IMR-90 (cell line): ENCODE results near the gene SLC4A8. TPM values are rescaled to one million over a fixed set of nuclear protein-coding genes. Genes with fewer than 3 reads are reported as not detected.

Experiments used
- ATAC-seq: fragments of 200-7000 bp; cut with Tn5 transposase; 2 replicates; pipeline ENCODE4 v1.9.1; 2020; ENCODE audit warnings: low read depth, mild to moderate bottlenecking, moderate library complexity
- BruUV-seq: library from RNA; stranded (reverse); fragments of 400-500 nt; replicated peaks from 2 replicates; lab custom pipeline; 2021; lab: Mats Ljungman, UMichigan
- CTCF ChIA-PET: fragments of 300-600 bp; formaldehyde crosslinking; extraction: SDS; loops from one replicate; lab custom pipeline; 2021; ENCODE audit warnings: antibody characterized with exemption; lab: Yijun Ruan, JAX
- POLR2A ChIA-PET: fragments of 300-600 bp; sonication (Branson Sonifier 250); formaldehyde crosslinking; loops from one replicate; lab custom pipeline; 2022; ENCODE audit warnings: antibody characterized with exemption; ENCODE audit not compliant: unreplicated experiment; lab: Charles Lee
- DNase-seq: peaks from one replicate; pipeline ENCODE4 v3.0.0; 2013
- H2AFZ ChIP-seq: replicated peaks from 2 replicates; pipeline ENCODE3; 2013; ENCODE audit warnings: low read length, mild to moderate bottlenecking; ENCODE audit not compliant: poor library complexity
- H2AK5ac ChIP-seq: 2 replicates; pipeline ENCODE4 v1.6.1; 2013; ENCODE audit warnings: low read depth, low read length, inconsistent platforms
- H2AK9ac ChIP-seq: replicated peaks from 2 replicates; pipeline ENCODE3; 2013; ENCODE audit warnings: mild to moderate bottlenecking, low read depth, low read length, moderate library complexity; ENCODE audit not compliant: poor library complexity
- H2BK120ac ChIP-seq: 2 replicates; pipeline ENCODE4 v1.6.1; 2013; ENCODE audit warnings: low read depth, low read length, inconsistent platforms
- H2BK15ac ChIP-seq: 3 replicates; pipeline ENCODE4 v1.6.1; 2013; ENCODE audit warnings: low read depth, low read length, inconsistent platforms
- H2BK20ac ChIP-seq: 2 replicates; pipeline ENCODE4 v1.6.1; 2013; ENCODE audit warnings: low read depth, mild to moderate bottlenecking, inconsistent platforms, low read length, moderate library complexity
- H2BK5ac ChIP-seq: 2 replicates; pipeline ENCODE4 v1.6.1; 2013; ENCODE audit warnings: mild to moderate bottlenecking, low read depth, low read length, inconsistent platforms; ENCODE audit not compliant: poor library complexity, severe bottlenecking
- H3K14ac ChIP-seq: replicated peaks from 2 replicates; pipeline ENCODE4 v1.6.1; 2013; ENCODE audit warnings: low read depth, low read length, inconsistent platforms
- H3K18ac ChIP-seq: 2 replicates; pipeline ENCODE4 v1.6.1; 2013; ENCODE audit warnings: low read depth, low read length, control low read depth
- H3K23ac ChIP-seq: 2 replicates; pipeline ENCODE4 v1.6.1; 2013; ENCODE audit warnings: low read depth, low read length, inconsistent platforms
- H3K27ac ChIP-seq: 2 replicates; pipeline ENCODE4 v1.5.1; 2013; ENCODE audit warnings: mild to moderate bottlenecking, control low read depth, low read length; ENCODE audit not compliant: insufficient read depth
- H3K27me3 ChIP-seq: 2 replicates; pipeline ENCODE4 v1.6.1; 2013; ENCODE audit warnings: low read length; ENCODE audit not compliant: control insufficient read depth, insufficient read depth
- H3K36me3 ChIP-seq: 2 replicates; pipeline ENCODE4 v1.6.1; 2013; ENCODE audit warnings: low read length, mixed read lengths; ENCODE audit not compliant: control insufficient read depth, insufficient read depth
- H3K4ac ChIP-seq: 2 replicates; pipeline ENCODE4 v1.6.1; 2013; ENCODE audit warnings: low read depth, low read length, inconsistent platforms
- H3K4me1 ChIP-seq: 2 replicates; pipeline ENCODE4 v1.6.1; 2013; ENCODE audit warnings: low read length, mixed read lengths; ENCODE audit not compliant: control insufficient read depth, insufficient read depth
- H3K4me2 ChIP-seq: 2 replicates; pipeline ENCODE4 v1.6.1; 2013; ENCODE audit warnings: low read depth, mild to moderate bottlenecking, control low read depth, low read length, moderate library complexity
- H3K4me3 ChIP-seq: 2 replicates; pipeline ENCODE4 v1.5.1; 2013; ENCODE audit warnings: low read depth, mild to moderate bottlenecking, control low read depth, low read length, moderate library complexity; ENCODE audit not compliant: insufficient read depth
- H3K56ac ChIP-seq: 2 replicates; pipeline ENCODE4 v1.6.1; 2013; ENCODE audit warnings: low read length, inconsistent platforms; ENCODE audit not compliant: insufficient read depth; ENCODE audit errors: extremely low read depth
- H3K79me1 ChIP-seq, 2 experiments: 2 replicates each; pipeline ENCODE4 v1.6.1; 2013; ENCODE audit warnings: low read length in 2 of 2, inconsistent platforms in 1 of 2, low read depth in 1 of 2
- H3K9ac ChIP-seq: 2 replicates; pipeline ENCODE4 v1.6.1; 2013; ENCODE audit warnings: low read depth, low read length, control low read depth
- H3K9me1 ChIP-seq: 2 replicates; pipeline ENCODE4 v1.6.1; 2013; ENCODE audit warnings: low read length, inconsistent platforms; ENCODE audit not compliant: insufficient read depth
- H3K9me3 ChIP-seq: 2 replicates; pipeline ENCODE4 v1.6.1; 2013; ENCODE audit warnings: low read length; ENCODE audit not compliant: control insufficient read depth, insufficient read depth
- H4K20me1 ChIP-seq: 2 replicates; pipeline ENCODE4 v1.6.1; 2013; ENCODE audit warnings: low read length, inconsistent platforms; ENCODE audit not compliant: insufficient read depth
- H4K5ac ChIP-seq: 2 replicates; pipeline ENCODE4 v1.6.1; 2013; ENCODE audit warnings: mild to moderate bottlenecking, low read depth, low read length, control low read depth
- H4K8ac ChIP-seq, 2 experiments: 2 replicates each; pipeline ENCODE4 v1.6.1; 2013; ENCODE audit warnings: low read depth in 2 of 2, low read length in 2 of 2, control low read depth in 1 of 2, inconsistent platforms in 1 of 2
- H4K91ac ChIP-seq: 2 replicates; pipeline ENCODE4 v1.6.1; 2013; ENCODE audit warnings: low read depth, low read length, inconsistent platforms; ENCODE audit not compliant: insufficient read depth
- CHD1 ChIP-seq: IDR thresholded peaks from 2 replicates; pipeline ENCODE4 v1.6.1; 2012; ENCODE audit warnings: low read depth, low read length, improper control_type of control experiment
- MAFK ChIP-seq: IDR thresholded peaks from 2 replicates; pipeline ENCODE4 v1.6.1; 2012; ENCODE audit warnings: low read depth, low read length, improper control_type of control experiment
- NFE2L2 ChIP-seq: fragments of 150-350 bp; IDR thresholded peaks from 2 replicates; pipeline ENCODE4 v1.6.1; 2016; ENCODE audit warnings: low read depth, mild to moderate bottlenecking, low read length
- POLR2A ChIP-seq: IDR thresholded peaks from 2 replicates; pipeline ENCODE4 v1.6.1; 2012; ENCODE audit warnings: mild to moderate bottlenecking, low read depth, low read length
- WGBS, 2 experiments: methylation state at CpG; one replicate each; pipeline versions ENCODE4 v1.1.5 to v1.1.7; 2013; ENCODE audit warnings: missing lambda C conversion rate in 2 of 2; ENCODE audit not compliant: insufficient read length in 1 of 2; ENCODE audit errors: extremely low coverage in 2 of 2; 5-methylcytosine and 5-hydroxymethylcytosine counted together
- dilution Hi-C: fragments of 300-500 bp; cut with HindIII; formaldehyde crosslinking; loops from one replicate; pipeline ENCODE4 v1.14.3; 2018; ENCODE audit warnings: low sequenced_read_pairs; ENCODE audit not compliant: unreplicated experiment
- in situ Hi-C: fragments of 300-500 bp; cut with MboI; formaldehyde crosslinking; loops from 3 replicates; pipeline ENCODE4 v1.14.3; 2019; ENCODE audit warnings: low sequenced_read_pairs, inconsistent platforms, mixed read lengths
- intact Hi-C: fragments of 100-400 bp; cut with micrococcal nuclease; formaldehyde crosslinking; loops from 2 replicates; pipeline ENCODE4 v1.10.0; 2022
- polyA plus RNA-seq, 3 experiments: library from polyadenylated mRNA; depleted of rRNA; stranded (reverse); fragments of >200 nt; gene quantifications; 2 replicates each; pipeline ENCODE4 v1.2.3, GENCODE V29; 2012; ENCODE audit warnings: low replicate concordance in 1 of 3
- total RNA-seq: library from RNA; depleted of rRNA; stranded (reverse); fragments of >200 nt; gene quantifications from 2 replicates; pipeline ENCODE4 v1.2.3, GENCODE V29; 2012
- TF ChIP-seq, protein P1 (sequence below): fragments of 150-350 bp; IDR thresholded peaks from 2 replicates; pipeline ENCODE4 v1.6.1; 2016; ENCODE audit warnings: low read depth, mild to moderate bottlenecking, low read length, moderate library complexity, borderline replicate concordance
- TF ChIP-seq, protein P2 (sequence below): fragments of 150-350 bp; IDR thresholded peaks from 2 replicates; pipeline ENCODE4 v1.6.1; 2017; ENCODE audit warnings: mild to moderate bottlenecking, antibody characterized with exemption, low read length, low read depth

Gene SLC4A8
- total and polyA plus RNA-seq, 2 of the 4 experiments (the other 2 are of a cell fraction) = 3.1 to 5.2 TPM

DNA sequence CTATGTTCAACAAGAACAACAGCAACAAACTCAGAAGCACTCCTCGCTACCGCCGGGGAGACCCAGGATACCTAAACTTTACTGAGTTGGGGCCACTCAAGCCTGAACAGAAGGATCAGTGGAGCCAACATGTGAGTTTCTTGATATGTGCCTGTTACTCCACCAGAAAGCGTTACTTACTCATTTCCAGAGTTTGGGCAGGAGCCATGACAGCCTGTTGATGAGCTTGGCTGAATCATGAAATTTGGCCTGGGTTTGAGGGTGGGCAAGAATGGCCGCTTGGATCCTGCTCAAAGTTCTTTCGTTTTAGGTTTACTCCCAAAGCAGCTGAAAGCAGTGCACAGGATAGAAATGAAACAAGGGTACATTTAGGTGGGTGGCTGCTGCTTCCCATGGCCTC is 21.5 kb upstream of the SLC4A8 start:
- Histone ChIP-seq H2BK20ac (no peak overlapping the region), H4K91ac (no peak overlapping the region), H2AFZ (no peak overlapping the region), H3K18ac (no peak overlapping the region), H3K4ac (no peak overlapping the region), H3K36me3 (no peaks in the 10 kb centered on the region), H4K20me1 (no peaks in the 10 kb centered on the region), H3K9ac (no peak overlapping the region), H4K8ac (no peak overlapping the region), H3K56ac (no peak overlapping the region), H2BK15ac (no peak overlapping the region), H3K27ac (no peak overlapping the region), H3K4me2 (no peak overlapping the region), H2AK9ac (no peak overlapping the region), H3K4me1 (no peaks in the 10 kb centered on the region), H3K23ac (no peak overlapping the region), H3K9me1 (no peaks in the 10 kb centered on the region), H2BK5ac (no peak overlapping the region), H2AK5ac (0 out of 2 replicates have a peak overlapping the region, but pooled peaks have one; percentile 20), H3K27me3 (no peaks in the 10 kb centered on the region), H3K9me3 (no peaks in the 10 kb centered on the region), H4K5ac (no peak overlapping the region), H3K4me3 (no peak overlapping the region), H3K14ac (0 out of 2 replicates have a peak overlapping the region, but pooled peaks have one; percentile 52), H2BK120ac (no peak overlapping the region), H3K79me1 (no peaks in the 10 kb centered on the region; a peak in 1 of 4 replicates)
- BruUV-seq = no TSS peak
- no CpG with 5 or more reads among the region's 6 CpGs for WGBS, 2 experiments
- dilution Hi-C loops = no loop called here
- DNase-seq (peak; percentile 36), ATAC-seq (no peak)
- ChIA-PET POLR2A (no interaction called here), CTCF (no interaction called here)
- in situ Hi-C loops = no loop called here
- intact Hi-C loops = no loop called here
- TF ChIP-seq MAFK = no peak
- TF ChIP-seq NFE2L2 = no peak
- no peak for TF ChIP-seq POLR2A
- no peak for TF ChIP-seq CHD1
- TF ChIP-seq, protein P1, sequence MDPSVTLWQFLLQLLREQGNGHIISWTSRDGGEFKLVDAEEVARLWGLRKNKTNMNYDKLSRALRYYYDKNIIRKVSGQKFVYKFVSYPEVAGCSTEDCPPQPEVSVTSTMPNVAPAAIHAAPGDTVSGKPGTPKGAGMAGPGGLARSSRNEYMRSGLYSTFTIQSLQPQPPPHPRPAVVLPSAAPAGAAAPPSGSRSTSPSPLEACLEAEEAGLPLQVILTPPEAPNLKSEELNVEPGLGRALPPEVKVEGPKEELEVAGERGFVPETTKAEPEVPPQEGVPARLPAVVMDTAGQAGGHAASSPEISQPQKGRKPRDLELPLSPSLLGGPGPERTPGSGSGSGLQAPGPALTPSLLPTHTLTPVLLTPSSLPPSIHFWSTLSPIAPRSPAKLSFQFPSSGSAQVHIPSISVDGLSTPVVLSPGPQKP = no peak
- TF ChIP-seq, protein P2, sequence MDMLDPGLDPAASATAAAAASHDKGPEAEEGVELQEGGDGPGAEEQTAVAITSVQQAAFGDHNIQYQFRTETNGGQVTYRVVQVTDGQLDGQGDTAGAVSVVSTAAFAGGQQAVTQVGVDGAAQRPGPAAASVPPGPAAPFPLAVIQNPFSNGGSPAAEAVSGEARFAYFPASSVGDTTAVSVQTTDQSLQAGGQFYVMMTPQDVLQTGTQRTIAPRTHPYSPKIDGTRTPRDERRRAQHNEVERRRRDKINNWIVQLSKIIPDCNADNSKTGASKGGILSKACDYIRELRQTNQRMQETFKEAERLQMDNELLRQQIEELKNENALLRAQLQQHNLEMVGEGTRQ = no peak
